Keratinocyte (primary cell): ENCODE measurements around the gene DEUP1.
"Not testable (repeated sequence)": the region's sequence is repeated elsewhere in the genome, so short reads cannot be mapped to it uniquely, and the experiment has no call there.

Source experiments
- CTCF ChIP-seq, 3 experiments: IDR thresholded peaks in 1 of 3; conservative IDR thresholded peaks in 1 of 3; optimal IDR thresholded peaks in 1 of 3; 2 replicates in 2 of 3; 3 replicates in 1 of 3; pipeline versions ENCODE3 to v1.5.1; 2011; ENCODE audit warnings: low read length in 3 of 3, mild to moderate bottlenecking in 3 of 3, moderate library complexity in 2 of 3, control low read depth in 1 of 3, inconsistent platforms in 1 of 3; ENCODE audit not compliant: insufficient read depth in 2 of 3; ENCODE audit errors: extremely low read depth in 1 of 3
- EZH2 ChIP-seq: IDR thresholded peaks from one replicate; pipeline ENCODE4 v1.6.1; 2012; ENCODE audit warnings: inconsistent platforms, mild to moderate bottlenecking, low read length, moderate library complexity

- not testable (repeated sequence) for TF ChIP-seq CTCF (optimal IDR thresholded peaks at IDR 0.05 in 1 of 3, IDR thresholded peaks at IDR 0.05 in 1 of 3, conservative IDR thresholded peaks at IDR 0.05 in 1 of 3; ENCODE audit: extremely low read depth in 1 of 3, insufficient read depth in 2 of 3, low read length in 3 of 3); EZH2
Measured at GRCh38 chr11:93463666-93464065, 133.1 kb downstream of the DEUP1 start.
